Testis (tissue), 3 donors: ENCODE results near the gene AUH. TPM values are rescaled to one million over a fixed set of nuclear protein-coding genes. Genes with fewer than 3 reads are reported as not detected.

Source experiments
- DNase-seq: peaks from one replicate; pipeline ENCODE4 v3.0.0-alpha.2; 2019
- H3K27ac ChIP-seq, 2 donors: fragments of 200-600 bp; sonication (generic); one replicate each; pipeline ENCODE4 v1.5.1; 2019
- H3K27me3 ChIP-seq: fragments of 200-600 bp; sonication (generic); one replicate; pipeline ENCODE4 v1.5.1; 2019
- H3K36me3 ChIP-seq: fragments of 200-600 bp; sonication (generic); one replicate; pipeline ENCODE4 v1.5.1; 2017; ENCODE audit warnings: low read depth; ENCODE audit errors: missing control alignments
- H3K4me1 ChIP-seq: fragments of 200-600 bp; sonication (generic); one replicate; pipeline ENCODE4 v1.5.1; 2019
- H3K4me3 ChIP-seq, 2 donors: fragments of 200-600 bp; sonication (generic); one replicate each; pipeline ENCODE4 v1.5.1; 2017 to 2019
- H3K9me3 ChIP-seq: fragments of 200-600 bp; sonication (generic); one replicate; pipeline ENCODE4 v1.5.1; 2017
- CTCF ChIP-seq, 3 experiments: fragments of 450-650 bp in 2 of 3; fragments of 200-600 bp in 1 of 3; sonication (generic) in 1 of 3; IDR thresholded peaks; one replicate each; pipeline ENCODE4 v1.5.1; 2016 to 2019; ENCODE audit warnings: antibody characterized with exemption in 3 of 3, mild to moderate bottlenecking in 2 of 3, moderate library complexity in 1 of 3
- POLR2A ChIP-seq: fragments of 450-650 bp; IDR thresholded peaks from one replicate; pipeline ENCODE4 v1.6.1; 2017; ENCODE audit warnings: antibody characterized with exemption, mild to moderate bottlenecking, moderate library complexity
- WGBS, 2 donors: methylation state at CpG; one replicate each; pipeline ENCODE4 v1.1.5; 2018; 5-methylcytosine and 5-hydroxymethylcytosine counted together
- intact Hi-C: fragments of 100-400 bp; cut with DNase I; formaldehyde crosslinking; loops from one replicate; pipeline ENCODE4 v1.15.1; 2023; ENCODE audit warnings: low total_unique reads
- polyA plus RNA-seq: library from polyadenylated mRNA; stranded (reverse); fragments of 350-450 nt; fragmentation: Illumina TruSeq; extraction: RNeasy Lipid Tissue Mini Kit (QIAGEN cat#74804); gene quantifications from one replicate; pipeline ENCODE4 v1.2.3, GENCODE V29; 2014; ENCODE audit warnings: low read depth, low replicate concordance; ENCODE audit not compliant: insufficient read depth
- total RNA-seq, 2 donors: library from RNA; depleted of rRNA; stranded (reverse); fragments of >200 nt; gene quantifications; one replicate each; pipeline ENCODE4 v1.2.3, GENCODE V29; 2016

AUH gene
- total and polyA plus RNA-seq, 3 donors from 2014 or later: 9.1 to 33.9 (median 31.7) TPM

DNA sequence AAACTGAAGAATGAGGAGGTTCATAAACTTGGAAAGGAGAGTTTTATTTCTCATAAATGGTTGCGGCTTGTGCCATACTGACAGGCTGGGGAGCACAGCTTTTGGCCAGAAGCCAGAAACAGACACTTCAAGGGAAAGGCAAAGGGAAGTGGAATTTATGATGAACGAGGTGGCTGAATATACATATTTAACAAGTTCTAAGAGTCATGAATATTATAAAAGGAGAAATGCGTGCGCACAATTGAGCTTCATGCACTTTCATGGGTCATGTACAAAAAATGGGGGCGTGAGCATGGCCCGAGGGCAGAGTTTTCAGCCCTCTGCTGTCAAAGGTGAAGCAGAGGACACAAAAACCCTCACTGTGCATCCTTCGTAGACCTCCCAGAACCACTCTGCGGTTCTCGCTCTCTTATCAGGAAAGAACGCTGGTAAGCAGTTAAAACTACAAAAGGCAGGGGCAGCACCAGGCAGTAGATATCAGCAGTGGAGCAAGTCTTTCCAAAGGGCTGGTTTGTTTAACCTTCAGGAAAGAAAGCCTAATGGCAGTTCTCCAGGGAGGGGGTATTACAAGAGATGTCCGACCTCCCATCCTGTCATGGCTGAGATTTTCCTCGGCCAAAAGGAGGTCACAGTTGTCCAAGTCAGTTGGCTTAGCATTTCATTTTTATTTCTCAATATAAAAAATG lies 29.0 kb downstream of the AUH start:
- Histone ChIP-seq H3K4me3 (no peak overlapping the region), H3K27me3 (no peaks in the 10 kb centered on the region), H3K9me3 (no peaks in the 10 kb centered on the region), H3K27ac (peak overlapping the region in 1 of 2 donors; percentile 17), H3K36me3 (no peaks in the 10 kb centered on the region), H3K4me1 (peaks cover 3% of the 10 kb centered on the region)
- no peak for DNase-seq
- 53 to 56% methylated on average over 12 of the region's 12 CpGs for WGBS, 2 donors
- intact Hi-C loops: no loop called here
- TF ChIP-seq POLR2A (no peak), CTCF (IDR thresholded peaks at IDR 0.05) (no peak)

DNA sequence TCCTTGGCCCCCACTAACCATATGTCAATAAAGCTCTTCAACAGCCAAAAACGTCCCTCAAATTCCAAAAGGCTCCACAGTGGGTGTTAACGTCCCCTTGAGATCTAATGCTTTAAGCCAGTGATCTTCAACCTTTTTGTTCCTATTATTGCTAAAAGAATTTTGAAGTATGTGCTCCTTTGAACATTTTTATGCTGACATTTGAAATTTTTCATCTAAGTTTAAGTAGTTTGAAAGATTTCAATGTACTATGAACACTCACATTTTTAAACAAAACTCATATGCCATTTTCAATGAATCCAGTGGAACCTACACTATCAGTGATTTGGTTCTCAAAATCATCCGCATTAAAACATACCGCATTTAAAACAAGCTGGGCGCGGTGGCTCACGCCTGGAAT lies 29.9 kb downstream of the AUH start:
- no peaks in the 10 kb centered on the region for H3K27me3 ChIP-seq
- no peak overlapping the region for H3K4me3 ChIP-seq
- H3K27ac ChIP-seq: no peak overlapping the region
- peaks cover 3% of the 10 kb centered on the region for H3K4me1 ChIP-seq
- intact Hi-C loops: no loop called here
- WGBS, 2 donors: 84 to 92% methylated on average over 7 of the region's 7 CpGs
- no peak for DNase-seq
- TF ChIP-seq POLR2A: no peak
- H3K9me3 ChIP-seq: no peaks in the 10 kb centered on the region
- H3K36me3 ChIP-seq: no peaks in the 10 kb centered on the region

DNA sequence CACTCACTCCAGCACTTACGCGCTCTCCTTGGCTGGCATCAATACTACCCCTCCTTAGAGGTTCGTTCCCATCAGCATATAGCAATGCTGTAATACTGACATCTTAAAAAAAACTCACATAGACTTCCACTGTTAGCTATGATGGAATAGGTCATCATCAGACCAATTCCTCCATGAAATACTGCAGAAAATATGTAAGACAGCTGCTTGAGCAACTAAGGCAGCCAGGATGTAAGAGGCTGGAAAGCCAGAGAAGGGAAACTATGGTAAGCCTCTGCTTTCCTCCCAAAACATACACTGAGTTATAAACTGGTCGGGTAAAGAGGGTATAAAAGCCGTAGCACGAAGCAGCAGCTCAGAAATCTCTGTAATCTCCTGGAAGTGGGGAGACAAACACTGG lies 33.5 kb downstream of the AUH start:
- Histone ChIP-seq H3K27me3 (no peaks in the 10 kb centered on the region), H3K4me1 (peaks cover 3% of the 10 kb centered on the region), H3K36me3 (no peaks in the 10 kb centered on the region), H3K4me3 (no peak overlapping the region), H3K9me3 (no peaks in the 10 kb centered on the region), H3K27ac (no peak overlapping the region)
- DNase-seq: no peak
- WGBS, 2 donors: 88 to 97% methylated on average over 4 to 6 of the region's 6 CpGs
- intact Hi-C loops: no loop called here
- TF ChIP-seq POLR2A: no peak
- no peak for TF ChIP-seq CTCF (IDR thresholded peaks at IDR 0.05)

GRCh38 chr9:91321691-91322090 lies 40.0 kb downstream of the AUH start:
- no peak for TF ChIP-seq CTCF (IDR thresholded peaks at IDR 0.05)
- no peak for TF ChIP-seq POLR2A
- no peaks in the 10 kb centered on the region for H3K27me3 ChIP-seq
- no peaks in the 10 kb centered on the region for H3K36me3 ChIP-seq

DNA sequence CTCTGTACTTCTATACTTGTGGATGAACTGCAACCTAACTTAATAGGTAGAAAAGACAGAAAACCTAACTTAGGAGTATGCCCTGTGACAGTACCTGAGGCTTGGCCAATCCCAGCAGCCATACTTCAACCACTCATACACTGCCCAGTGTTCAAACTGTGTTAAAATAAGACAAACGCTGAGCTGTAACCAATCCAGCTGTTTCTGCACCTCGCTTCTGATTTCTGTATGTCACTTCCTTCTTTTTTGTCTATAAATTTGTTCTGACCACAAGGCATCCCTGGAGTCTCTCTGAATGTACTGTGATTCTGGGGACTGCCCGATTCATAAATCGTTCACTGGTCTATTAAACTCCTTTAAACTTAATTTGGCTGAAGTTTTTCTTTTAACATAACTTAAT lies 41.4 kb downstream of the AUH start:
- Histone ChIP-seq H3K9me3 (no peaks in the 10 kb centered on the region), H3K4me3 (no peak overlapping the region), H3K27me3 (no peaks in the 10 kb centered on the region), H3K36me3 (no peaks in the 10 kb centered on the region), H3K27ac (no peak overlapping the region), H3K4me1 (no peaks in the 10 kb centered on the region)
- DNase-seq: no peak
- TF ChIP-seq CTCF (IDR thresholded peaks at IDR 0.05) (no peak), POLR2A (no peak)
- 84 to 87% methylated on average over 4 of the region's 4 CpGs for WGBS, 2 donors
- intact Hi-C loops: no loop called here

More at GRCh38 chr9:91321691-91322090, 40.0 kb downstream of the AUH start:
- no peaks in the 10 kb centered on the region for H3K9me3 ChIP-seq
- no peaks in the 10 kb centered on the region for H3K4me1 ChIP-seq
- no peak overlapping the region for H3K27ac ChIP-seq
- intact Hi-C loops: no loop called here
- H3K4me3 ChIP-seq: no peak overlapping the region
- no peak for DNase-seq
